Measurements from ENCODE around the gene METAP2. TPM values are rescaled to one million over a fixed set of nuclear protein-coding genes. Genes with fewer than 3 reads are reported as not detected.

The METAP2 gene
- polyA plus RNA-seq, 1 of the 3 experiments (the other 2 are of a cell fraction), result 35.8 TPM

DNA sequence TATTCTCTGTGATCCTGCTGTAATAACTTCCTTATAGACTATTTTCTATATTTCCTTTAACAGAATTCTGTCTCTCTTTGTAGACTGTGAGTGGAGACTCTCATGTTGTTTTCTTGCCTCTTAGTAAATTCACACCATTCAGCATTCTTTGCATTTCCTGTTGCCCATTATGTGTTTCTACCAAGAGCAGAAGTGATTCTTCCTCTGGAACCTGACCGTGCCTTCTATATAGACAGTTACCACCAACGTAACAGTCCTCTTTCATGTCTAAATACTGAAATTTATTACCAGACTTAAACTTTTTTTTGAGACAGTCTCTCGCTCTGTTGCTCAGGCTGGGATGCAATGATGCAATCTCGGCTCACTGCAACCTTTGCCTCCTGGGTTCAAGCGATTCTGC, 31.1 kb downstream of the METAP2 start (continued):
- TF ChIP-seq, protein P1, sequence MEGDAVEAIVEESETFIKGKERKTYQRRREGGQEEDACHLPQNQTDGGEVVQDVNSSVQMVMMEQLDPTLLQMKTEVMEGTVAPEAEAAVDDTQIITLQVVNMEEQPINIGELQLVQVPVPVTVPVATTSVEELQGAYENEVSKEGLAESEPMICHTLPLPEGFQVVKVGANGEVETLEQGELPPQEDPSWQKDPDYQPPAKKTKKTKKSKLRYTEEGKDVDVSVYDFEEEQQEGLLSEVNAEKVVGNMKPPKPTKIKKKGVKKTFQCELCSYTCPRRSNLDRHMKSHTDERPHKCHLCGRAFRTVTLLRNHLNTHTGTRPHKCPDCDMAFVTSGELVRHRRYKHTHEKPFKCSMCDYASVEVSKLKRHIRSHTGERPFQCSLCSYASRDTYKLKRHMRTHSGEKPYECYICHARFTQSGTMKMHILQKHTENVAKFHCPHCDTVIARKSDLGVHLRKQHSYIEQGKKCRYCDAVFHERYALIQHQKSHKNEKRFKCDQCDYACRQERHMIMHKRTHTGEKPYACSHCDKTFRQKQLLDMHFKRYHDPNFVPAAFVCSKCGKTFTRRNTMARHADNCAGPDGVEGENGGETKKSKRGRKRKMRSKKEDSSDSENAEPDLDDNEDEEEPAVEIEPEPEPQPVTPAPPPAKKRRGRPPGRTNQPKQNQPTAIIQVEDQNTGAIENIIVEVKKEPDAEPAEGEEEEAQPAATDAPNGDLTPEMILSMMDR (IDR thresholded peaks at IDR 0.05), result no peak
- TF ChIP-seq SMC3 (IDR thresholded peaks at IDR 0.05; ENCODE audit: low read depth, low read length) (no peak), REST (IDR thresholded peaks at IDR 0.05; ENCODE audit: low read depth, low read length) (no peak), EP300 (IDR thresholded peaks at IDR 0.05; ENCODE audit: borderline replicate concordance in 1 of 2, low read depth in 1 of 2, low read length in 1 of 2) (no peak)

- Histone ChIP-seq H3K27me3 (ENCODE audit: insufficient read depth) (no peaks in the 10 kb centered on the region), H3K9ac (no peak overlapping the region), H4K20me1 (ENCODE audit: insufficient read depth) (no peaks in the 10 kb centered on the region), H3K79me2 (ENCODE audit: insufficient read depth) (peaks cover 23% of the 10 kb centered on the region), H3K4me1 (ENCODE audit: control insufficient read depth in 1 of 2, insufficient read depth in 2 of 2, low read depth in 1 of 2, low read length in 1 of 2) (no peaks in the 10 kb centered on the region), H3K27ac (ENCODE audit: low read depth in 2 of 2, low read length in 1 of 2) (no peak overlapping the region), H3K9me3 (no peaks in the 10 kb centered on the region), H3F3A (replicated peaks; ENCODE audit: insufficient read depth) (no peaks in the 10 kb centered on the region), H3K4me2 (no peak overlapping the region), H3K4me3 (ENCODE audit: low read depth in 2 of 2, low read length in 1 of 2) (no peak overlapping the region), H3K36me3 (replicated peaks in 1 of 2; ENCODE audit: control insufficient read depth in 1 of 2, insufficient read depth in 2 of 2, low read length in 1 of 2) (peaks cover 57 to 68% of the 10 kb centered on the region in 2 experiments), H3K9me2 (no peaks in the 10 kb centered on the region), H2AFZ (ENCODE audit: low read depth) (no peak overlapping the region)
- DNase-seq, result no peak
- TF ChIP-seq TAF1 (IDR thresholded peaks at IDR 0.05; ENCODE audit: borderline replicate concordance, low read depth, low read length) (no peak), MEF2A (IDR thresholded peaks at IDR 0.05; ENCODE audit: borderline replicate concordance, low read depth) (no peak), USF2 (IDR thresholded peaks at IDR 0.05; ENCODE audit: borderline replicate concordance, low read depth, low read length) (no peak), EP300 (IDR thresholded peaks at IDR 0.05; ENCODE audit: borderline replicate concordance in 1 of 2, low read depth in 1 of 2, low read length in 1 of 2) (no peak), SMC3 (IDR thresholded peaks at IDR 0.05; ENCODE audit: low read depth, low read length) (no peak)
- WGBS (ENCODE audit: low lambda C conversion rate), result 93% methylated on average over 10 of the region's 10 CpGs
- ChIA-PET CTCF (interaction anchor here (0.6 to 1.1 kb wide), 3 partner anchors 11 to 859 kb away, joined by 3 read pairs; no protein-coding TSS in a partner anchor), POLR2A (no interaction called here)
Measured at GRCh38 chr12:95506707-95507523, 33.0 kb downstream of the METAP2 start.

All from SK-N-SH (cell line).